ENCODE measurements around the gene PLBD1.

DNA sequence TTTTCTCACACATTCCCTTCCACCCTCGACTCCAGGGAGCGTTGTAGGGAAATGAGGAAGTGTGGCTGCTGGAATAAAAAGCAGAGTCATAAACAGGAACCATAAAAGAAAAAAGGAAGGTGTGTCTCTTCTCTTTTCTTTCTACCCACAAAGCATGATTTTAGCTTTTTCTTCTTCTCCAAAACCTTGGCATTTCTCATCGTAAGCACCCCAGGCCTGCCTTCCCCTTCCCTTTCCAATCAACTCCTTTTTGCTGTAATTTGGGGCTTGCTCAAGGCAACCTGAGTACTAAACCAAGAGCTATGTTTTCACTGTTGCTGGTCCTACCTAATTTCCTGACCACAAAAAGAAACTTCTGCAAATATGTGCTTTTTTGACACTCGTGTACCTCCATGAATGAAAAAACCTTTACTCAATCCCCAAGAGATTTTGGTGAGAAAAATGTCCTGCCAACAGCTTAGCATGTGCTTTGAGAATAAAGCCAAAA is 9.2 kb downstream of the PLBD1 start:
- no peak for TF ChIP-seq CTCF (conservative IDR thresholded peaks at IDR 0.05)
- no peak for TF ChIP-seq EZH2 (IDR thresholded peaks at IDR 0.05; ENCODE audit: low read depth)
